NCI-H748 (cell line): Measurements from ENCODE around the gene CTTN.
A peak's percentile ranks its signal among the peaks of the same experiment; 100 is the strongest.
"Not testable (repeated sequence)": the region's sequence is repeated elsewhere in the genome, so short reads cannot be mapped to it uniquely, and the experiment has no call there.

Source experiments
- DNase-seq: peaks from one replicate; lab custom pipeline; 2025; ENCODE audit not compliant: unreplicated experiment; lab: John Stamatoyannopoulos, UW

The CTTN gene

DNA sequence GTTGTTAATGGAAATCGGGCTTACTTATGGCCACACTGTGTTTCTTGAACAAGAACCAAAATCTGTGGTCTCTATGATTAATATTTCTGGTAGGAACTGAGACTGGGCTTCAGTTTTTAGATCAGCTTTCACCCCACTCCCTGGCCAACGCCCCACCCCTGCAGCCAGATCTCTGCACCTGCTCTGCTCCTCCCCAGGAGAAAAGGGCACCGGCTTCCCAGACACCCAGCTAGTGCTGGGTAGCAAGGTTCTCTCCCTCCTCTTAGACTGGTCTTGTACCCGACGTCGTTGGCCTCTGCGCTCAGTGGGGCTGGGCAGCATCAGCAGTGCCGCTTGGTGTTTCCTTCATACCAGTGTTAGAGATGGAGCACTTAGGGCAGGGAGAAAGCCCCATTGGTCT is 17.0 kb upstream of the CTTN start:
- DNase-seq = no peak

DNA sequence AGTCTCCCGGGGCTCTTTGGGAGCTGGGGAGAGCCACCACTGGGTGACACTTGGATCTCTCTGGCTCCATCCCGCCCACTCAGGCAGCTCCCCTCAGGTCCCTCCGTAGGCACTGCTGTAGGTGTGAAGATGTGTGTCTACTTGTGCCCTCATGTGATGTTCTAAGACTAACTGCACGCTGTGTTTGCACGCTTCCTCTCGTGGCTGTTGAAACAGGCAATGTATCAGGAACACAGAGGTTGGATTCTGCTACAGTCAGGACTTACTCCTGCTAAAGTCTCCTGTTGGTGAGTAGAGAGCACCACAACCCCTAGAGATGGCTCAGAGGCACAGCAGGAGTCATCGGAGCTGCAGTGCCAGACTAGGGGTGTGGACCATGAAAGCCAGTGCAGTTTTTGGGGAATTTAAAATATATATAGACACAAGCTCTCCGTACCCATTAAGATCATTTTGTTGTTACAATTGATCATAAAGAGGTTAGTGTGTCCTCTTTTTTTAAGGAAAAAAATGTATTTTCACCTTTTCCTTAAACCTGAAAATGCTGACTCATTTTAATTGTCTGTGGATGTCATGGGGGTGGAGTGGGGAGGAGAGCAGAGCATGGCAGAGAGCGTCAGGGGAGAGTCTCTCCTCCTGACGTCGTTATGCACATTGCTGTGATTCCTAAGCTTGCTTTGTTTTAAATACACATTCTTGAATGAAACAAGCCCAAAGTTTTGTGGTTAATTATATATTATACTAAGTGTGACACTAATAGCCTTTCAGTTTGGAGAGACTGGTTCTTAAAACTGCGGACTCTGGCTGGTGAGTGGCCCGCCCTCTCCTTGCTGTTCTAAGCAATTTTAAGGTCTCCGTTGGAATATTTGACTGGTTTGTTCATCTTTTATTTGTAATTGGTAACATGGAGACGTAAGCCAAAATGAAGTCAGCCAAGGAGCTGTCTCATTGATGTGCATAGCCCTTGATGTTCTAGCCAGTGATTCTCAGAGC is 16.2 kb upstream of the CTTN start:
- no peak for DNase-seq

DNA sequence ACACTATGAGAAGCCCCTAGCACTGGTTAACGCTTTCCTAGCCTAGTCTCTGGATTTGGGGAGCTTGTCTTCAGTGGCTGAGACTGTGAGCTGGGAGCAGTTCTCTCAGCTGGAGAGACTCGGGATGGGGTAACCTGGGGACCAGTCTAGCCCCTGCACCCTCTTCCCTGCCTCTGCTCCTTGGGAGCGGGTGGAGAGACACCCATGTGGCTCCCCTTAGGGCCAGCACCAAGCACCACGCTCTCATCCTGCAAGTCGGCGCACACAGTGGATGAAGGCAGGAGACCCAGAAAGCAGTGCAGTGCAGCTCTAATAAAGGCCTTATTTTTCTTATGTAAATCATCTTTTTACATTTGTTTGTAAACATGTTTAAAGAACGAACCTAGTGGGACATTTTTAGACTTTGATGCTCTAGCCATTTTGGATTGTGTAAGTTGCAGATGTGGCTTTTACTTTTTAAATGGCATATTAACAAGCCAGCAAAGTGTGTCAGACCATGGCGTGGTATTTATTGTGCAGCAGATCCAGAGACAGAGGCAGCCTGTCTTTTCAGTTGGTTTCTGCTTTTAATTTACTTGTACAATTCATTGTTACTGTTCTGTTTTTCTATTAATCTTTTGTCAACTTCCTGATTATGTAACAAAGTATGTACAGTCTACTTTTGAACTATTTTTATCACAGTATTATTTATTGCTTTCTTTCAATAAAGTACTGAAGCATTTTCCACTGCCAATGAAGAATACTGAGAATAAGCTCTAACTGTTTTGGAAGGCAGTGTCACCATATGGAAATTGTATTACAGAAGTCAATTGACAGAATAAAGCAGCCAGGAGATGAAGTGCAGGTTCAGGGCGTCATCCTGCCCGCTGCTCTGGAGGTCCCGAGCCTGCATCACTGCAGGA is 14.4 kb upstream of the CTTN start:
- no peak for DNase-seq

GRCh38 chr11:70384566-70385152 is 13.7 kb upstream of the CTTN start:
- DNase-seq = no peak

GRCh38 chr11:70387564-70387963 is 10.8 kb upstream of the CTTN start:
- DNase-seq = no peak

DNA sequence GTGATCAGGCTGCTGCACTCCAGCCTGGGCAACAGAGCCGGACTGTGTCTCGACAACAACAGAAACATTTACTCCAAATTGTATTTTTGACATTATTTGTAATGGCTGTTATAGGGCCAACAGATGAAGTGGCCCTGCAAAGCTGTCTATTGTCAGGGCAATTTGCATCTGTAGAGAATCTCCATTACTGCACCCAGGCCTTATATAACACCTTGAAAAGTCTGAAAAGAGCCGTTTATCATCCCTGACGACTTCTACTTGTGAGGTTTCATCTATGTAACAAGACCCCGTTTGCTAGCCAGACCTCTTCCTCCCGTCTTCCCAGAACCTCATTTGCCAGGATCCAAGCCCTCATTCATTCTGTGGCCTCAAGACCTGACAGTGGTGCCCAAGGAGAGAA is 9.1 kb upstream of the CTTN start:
- no peak for DNase-seq

DNA sequence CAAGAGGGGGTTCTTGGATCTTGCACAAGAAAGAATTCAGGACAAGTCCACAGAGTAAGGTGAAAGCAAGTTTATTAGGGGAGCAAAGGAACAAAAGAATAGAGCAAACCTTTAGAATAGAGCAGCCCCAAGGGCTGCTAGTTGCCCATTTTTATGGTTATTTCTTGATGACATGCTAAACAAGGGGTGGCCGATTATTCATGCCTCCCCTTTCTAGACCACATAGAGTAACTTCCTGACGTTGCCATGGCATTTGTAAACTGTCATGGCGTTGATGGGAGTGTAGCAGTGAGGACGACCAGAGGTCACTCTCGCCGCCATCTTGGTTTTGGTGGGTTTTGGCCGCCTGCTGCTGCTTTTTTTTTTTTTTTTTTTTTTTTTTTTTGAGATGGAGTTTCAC is 7.4 kb upstream of the CTTN start:
- not testable (repeated sequence) for DNase-seq

DNA sequence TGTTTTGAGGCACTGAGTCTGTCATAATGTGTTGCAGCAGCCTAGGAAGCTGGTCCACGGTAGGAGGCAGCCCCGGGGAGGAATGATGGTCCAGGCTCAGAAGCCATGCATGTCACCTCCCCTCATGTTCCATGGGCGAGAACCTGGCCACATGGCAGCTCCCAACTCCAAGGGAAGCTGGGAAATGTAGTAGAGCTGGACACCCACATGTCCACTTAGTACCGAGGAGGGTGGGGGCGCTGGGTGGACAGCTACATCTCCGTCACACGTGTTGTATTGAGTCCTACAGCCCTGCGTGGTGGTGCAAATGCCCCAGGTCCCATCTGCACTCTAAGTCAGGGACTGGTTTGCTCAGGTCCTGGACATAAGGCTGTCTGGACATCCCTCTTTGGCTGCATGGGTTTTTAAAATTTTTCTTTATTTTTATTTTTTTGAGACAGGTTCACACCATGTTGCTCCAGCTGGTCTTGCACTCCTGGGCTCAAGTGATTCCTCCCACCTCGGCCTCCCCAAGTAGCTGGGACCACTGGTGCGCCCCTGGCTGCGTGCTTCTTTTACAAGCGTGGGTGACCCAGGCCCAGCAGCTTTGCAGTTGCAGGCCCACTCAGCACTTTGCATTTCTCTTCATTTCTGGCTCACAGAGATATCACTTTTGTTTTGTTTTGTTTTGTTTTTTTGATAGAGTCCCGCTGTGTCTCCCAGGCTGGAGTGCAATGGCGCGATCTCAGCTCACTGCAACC is 3.9 kb upstream of the CTTN start:
- DNase-seq = no peak

DNA sequence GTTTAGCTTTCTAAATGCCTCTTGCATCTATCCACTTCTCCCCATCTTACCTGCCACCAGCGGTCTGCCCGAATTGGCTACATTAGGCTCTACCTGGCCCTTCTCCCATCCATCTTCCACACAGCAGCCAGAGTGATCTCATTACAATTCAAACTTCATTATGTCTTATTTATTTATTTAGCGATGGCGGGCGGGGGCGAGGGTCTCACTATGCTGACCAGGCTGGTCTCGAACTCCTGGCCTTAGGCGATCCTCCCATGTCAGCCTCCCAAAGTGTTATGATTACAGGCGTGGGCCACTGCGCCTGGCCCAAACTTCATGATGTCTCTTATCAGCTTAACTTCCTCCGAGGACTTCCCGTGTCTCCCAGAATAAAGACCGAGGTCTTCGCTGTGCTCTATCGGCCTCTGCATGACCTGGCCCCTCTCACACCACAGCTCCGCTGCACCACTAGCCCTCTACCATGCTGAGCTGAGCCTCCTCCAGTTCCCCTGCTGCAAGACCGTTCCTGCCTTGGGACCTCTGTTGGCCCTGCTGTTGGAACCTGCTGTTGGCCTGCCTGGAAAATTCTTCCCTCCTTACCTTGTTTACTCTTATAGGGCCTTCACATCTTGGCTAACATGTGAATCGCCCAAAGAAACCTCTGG is 870 bp upstream of the CTTN start:
- peak; percentile 57 for DNase-seq

- no peak for DNase-seq
Measured at GRCh38 chr11:70398834-70399680, 728 bp downstream of the CTTN start.

DNA sequence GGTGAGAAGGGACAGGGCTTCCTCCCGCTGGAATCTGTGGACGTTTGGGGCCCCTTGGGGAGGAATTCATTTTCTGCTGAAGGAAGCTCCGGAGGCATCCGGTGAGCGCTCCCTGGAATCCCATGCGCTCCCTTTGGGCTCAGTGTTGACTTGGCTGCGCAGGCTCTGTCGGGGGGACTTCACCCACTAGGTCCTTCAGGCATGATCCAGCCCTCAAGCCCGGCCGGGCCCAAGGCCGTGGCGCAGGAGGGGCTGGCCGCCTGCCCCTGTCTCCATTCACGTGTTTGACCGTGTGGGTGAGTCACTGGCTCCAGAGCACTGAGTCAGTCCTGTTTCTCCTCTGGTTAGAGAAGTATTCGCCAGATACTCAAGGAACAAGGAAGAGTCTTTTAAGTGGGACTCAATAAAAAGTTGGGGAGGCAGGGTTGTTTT is 1.4 kb downstream of the CTTN start:
- no peak for DNase-seq

DNA sequence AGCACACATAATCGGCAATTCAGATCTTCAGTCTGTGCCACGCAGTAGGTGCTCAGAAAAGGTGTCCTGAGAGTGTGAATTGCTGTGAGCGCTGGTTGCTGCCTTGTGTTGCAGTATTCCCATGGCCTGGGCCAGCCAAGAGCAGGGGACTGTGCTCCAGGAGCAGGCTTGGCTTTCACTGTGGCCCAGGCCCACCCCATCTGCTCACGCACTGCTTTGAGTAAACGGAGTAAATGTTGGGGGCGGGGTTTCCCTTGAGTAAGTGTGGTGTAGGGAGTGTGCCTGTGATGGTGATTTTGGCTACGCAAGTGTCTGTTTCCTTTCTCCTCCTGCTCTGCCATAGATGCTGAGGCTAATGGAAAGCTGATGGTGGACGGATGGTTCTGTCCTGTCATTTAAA is 2.3 kb downstream of the CTTN start:
- DNase-seq = peak; percentile 28

DNA sequence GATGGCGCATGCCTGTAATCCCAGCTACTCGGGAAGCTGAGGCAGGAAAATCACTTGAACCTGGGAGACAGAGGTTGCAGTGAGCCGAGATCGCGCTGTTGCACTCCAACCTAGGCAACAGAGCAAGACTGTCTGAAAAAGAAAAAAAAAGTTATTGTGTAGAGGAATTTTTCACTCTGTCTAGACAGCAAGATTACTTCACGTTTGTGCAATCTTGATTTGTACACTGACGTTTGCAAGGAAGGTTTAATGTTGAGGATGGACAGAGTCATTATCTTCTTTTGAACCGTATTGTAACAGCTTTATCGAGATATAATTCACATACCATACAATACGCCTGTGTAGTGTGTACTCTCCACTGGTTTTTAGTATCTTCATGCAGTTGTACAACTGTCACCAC is 3.7 kb downstream of the CTTN start:
- DNase-seq = no peak

DNA sequence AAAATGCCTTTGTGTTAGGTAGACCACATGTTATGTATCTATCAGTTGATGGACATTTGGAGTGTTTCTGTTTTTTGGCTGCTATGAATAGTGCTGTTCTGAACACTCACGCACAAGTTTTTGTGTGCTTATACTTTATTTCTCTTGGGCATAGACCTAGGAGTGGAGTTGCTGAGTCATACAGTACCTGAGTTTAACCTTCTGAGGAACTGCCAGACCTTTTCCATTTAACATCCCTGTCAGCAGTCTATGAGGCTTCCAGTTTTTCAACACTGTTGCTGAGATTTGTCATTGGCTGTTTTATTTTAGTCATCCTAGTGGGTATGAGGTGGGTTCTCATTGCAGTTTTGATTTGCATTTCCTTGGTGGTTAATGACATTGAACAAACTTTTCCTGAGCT is 4.4 kb downstream of the CTTN start:
- DNase-seq = no peak

GRCh38 chr11:70404244-70404643 is 5.9 kb downstream of the CTTN start:
- no peak for DNase-seq

GRCh38 chr11:70405679-70406395 is 7.5 kb downstream of the CTTN start:
- DNase-seq = no peak

DNA sequence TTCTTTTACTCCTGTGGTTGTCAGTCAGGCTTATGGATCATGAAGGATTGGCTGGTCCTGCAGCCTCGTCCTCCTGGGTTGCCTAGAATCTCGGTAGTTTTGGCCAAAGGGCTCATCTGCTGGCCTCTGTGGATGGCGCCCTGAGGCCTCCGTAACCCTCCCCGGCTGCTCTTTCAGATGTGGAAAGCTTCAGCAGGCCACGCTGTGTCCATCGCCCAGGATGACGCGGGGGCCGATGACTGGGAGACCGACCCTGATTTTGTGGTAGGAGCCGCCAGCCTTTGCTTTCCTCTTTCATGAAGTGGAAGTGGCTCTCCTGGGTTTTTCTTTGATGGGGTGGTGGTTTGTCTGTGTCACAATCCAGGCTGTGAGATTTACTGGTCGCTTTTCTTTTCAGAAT is 8.8 kb downstream of the CTTN start:
- no peak for DNase-seq

GRCh38 chr11:70407814-70408213 is 9.5 kb downstream of the CTTN start:
- DNase-seq = no peak

DNA sequence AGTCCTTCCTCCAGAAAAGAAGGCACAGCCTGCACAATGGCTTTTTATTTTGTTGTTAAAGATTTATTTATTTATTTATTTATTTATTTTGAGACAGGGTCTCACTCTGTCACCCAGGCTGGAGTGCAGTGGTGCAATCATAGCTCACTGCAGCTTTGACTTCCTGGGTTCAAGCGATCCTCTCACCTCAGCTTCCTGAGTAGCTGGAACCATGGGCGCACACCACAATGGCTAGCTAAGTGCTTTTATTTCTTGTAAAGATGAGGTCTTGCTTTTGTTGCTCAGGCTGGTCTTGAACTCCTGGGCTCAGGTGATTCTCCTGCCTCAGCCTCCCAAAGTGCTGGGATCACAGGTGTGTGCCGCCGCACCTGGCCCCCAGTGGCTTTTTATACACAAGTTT is 10.0 kb downstream of the CTTN start:
- DNase-seq = not testable (repeated sequence)
